Stimulated activated CD4-positive, alpha-beta T cell treated with anti-CD3 and anti-CD28 coated beads, Interleukin-15, amount 100 ng/mL, for 24 hours (primary cell): Measurements from ENCODE around the gene SPON1.

Source experiments
- DNase-seq: peaks from one replicate; pipeline ENCODE4 v3.0.0-alpha.2; 2020

SPON1 gene

DNA sequence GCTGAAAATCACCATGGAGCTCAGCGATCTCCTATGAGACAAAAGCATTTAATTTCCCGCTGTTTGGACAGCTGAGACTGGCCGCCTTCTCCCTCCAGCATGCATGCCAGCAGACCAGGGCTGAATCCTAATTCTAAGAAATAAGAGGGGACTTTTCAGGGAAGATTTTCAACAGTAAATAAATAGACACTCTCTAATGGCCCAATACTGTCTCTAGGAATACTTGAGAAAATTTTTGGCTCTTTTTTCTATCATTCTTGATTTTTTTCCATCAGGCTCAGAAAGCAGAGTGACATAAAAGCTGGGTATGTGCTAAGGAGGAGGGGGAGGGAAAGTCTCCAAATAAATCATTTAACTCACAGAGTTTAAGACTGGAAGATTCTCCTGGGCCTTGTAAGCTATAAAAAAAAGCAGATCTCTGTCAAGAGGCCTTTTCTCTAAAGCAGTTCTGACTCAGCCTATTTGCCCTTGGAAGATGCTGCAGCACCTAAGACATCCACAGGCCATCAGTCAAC is 17.6 kb upstream of the SPON1 start:
- no peak for DNase-seq

- DNase-seq, result no peak
Measured at GRCh38 chr11:13947379-13947778, 15.1 kb upstream of the SPON1 start.

GRCh38 chr11:13949876-13950275 is 12.6 kb upstream of the SPON1 start:
- DNase-seq, result no peak

GRCh38 chr11:13952221-13952620 is 10.3 kb upstream of the SPON1 start:
- DNase-seq, result no peak

- no peak for DNase-seq
Measured at GRCh38 chr11:13952668-13953067, 9.9 kb upstream of the SPON1 start.

DNA sequence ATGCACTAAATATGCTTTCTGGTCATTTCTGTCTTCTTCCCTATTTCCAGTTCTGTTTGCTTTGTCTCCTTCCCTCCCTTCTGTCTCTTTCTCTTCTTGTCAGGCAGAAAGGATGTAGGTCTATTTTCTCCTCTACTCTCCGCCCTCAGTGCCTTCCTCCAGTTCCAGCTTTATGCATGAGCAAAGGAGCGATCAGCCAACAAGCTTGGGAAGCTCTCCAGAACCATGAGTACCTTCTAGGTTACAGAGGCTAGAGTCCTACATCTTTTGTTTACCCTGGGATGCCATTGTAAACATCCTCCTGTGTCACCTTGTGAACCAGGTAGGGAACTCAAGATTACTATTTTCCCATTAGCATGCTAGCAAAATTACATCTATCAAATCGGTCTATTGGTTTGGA is 7.9 kb upstream of the SPON1 start:
- no peak for DNase-seq

DNA sequence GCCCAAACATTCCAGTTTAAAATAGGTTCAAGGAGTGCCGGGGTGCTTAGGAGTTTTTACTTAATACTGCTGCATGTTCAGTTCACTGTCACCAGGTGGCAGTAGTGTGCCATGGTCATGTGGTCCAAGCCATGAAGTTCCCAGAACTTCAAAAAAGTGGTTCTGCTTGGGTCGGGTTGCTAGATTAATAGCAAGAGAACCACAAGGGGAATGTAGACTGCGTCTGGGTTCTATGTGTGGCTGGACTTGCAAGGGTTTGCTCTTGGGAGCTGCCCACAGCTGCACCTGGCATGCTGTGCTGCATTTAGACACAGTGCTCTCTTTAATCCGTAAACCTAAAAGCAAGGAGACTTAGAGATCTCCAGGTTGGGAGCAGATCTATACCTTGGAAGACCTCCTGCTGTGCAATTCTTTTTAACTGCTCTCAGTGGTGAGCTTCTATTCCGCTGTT is 6.5 kb upstream of the SPON1 start:
- peak; percentile 61 for DNase-seq

- no peak for DNase-seq
Measured at GRCh38 chr11:13956988-13957387, 5.5 kb upstream of the SPON1 start.

- DNase-seq, result no peak
Measured at GRCh38 chr11:13958641-13959400, 3.7 kb upstream of the SPON1 start.

DNA sequence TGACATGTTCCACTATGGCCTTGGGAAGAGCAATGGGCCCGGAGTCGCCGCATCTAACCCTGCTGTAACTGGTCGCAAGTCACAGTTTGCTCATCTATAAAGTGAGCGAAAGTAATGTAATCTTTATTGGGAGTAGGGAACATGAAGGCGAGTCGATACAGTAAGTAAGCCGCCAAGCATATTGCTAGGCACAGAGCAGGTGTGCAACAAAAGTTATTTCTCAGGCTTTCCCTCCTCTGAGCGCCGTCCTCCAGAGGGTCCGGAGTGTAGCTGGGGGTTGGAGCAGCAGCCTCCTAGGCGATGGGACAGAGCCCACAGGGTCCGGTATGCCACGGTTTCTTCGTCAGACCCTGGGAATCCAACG is 343 bp upstream of the SPON1 start:
- no peak for DNase-seq

GRCh38 chr11:13963169-13963948 is 836 bp downstream of the SPON1 start:
- DNase-seq, result peak; percentile 56

DNA sequence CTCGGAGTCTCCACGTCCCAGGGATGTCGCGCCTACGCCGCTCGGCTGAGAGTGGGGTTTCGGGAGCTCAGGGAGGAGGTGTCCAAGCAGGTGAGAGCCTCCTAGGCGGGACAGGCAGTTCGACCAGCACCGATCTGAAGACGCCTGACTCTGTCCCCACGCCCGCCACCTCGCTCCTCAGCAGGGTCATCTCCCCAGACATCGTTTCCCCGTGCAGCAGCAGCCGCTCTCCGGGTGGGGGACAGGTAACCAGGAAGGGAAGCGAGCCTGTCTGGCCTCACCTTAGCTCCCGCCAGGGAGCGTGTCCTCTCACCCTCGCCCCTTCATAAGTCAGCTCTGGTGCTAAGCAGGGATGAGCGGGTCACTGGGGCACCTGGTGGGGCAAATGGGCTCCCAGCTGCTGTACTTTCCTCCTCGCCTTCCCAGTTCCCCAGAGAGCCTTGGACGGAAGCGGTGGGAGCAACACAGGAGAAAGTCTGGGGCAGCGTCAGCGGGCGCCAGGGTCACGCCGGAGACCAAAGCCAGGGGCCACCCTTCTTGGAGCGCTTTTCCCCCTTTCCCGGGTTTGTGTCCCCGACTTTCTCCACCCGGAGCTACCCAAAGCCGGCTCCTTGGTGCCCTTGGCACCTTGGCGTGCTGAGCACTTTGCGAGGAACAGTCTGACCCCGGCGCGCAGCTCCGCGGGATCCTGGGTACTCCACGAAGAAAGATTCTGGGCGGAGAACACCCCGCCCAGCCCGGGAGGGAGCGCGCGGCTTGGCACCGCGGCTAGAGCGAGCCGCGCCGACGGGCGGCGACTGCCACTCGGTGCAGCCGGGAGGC is 1.6 kb downstream of the SPON1 start:
- peak; percentile 37 for DNase-seq

DNA sequence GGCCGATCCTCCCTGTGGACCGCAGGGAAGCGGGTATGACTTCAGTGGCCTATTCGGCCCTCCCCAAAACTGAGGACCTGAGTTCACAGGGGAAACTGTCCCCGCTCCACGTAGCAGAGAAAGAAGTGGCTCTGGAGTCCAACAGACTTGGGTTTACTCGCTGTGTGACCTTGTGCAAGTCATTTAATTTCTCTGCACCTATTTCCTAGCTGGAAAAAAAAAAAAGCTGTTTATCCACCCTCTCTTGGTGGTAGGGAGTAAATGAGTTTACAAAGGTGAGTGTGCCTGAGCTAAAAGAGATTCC is 2.2 kb downstream of the SPON1 start:
- no peak for DNase-seq

DNA sequence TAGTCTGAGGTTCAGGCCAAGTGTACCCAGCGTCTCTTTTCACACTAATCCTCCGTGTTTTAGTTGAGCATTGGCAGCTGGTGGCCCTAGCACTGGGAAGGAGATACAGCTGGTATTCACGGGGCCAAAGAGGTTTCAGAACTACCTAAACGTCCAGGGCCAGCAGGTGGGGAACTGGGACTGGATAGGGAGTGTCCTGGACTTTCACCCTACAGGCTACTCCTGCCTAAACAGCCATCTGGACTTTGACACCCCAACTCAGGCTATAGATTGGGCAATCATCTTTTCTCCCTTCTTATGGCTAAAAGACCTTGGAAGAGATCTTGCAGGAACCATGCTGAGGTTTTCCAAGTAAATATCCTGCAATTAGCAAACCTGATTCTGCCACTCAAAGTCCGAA is 2.8 kb downstream of the SPON1 start:
- DNase-seq, result no peak

- DNase-seq, result no peak
Measured at GRCh38 chr11:13966013-13966412, 3.5 kb downstream of the SPON1 start.

GRCh38 chr11:13966486-13966885 is 4.0 kb downstream of the SPON1 start:
- DNase-seq, result no peak

DNA sequence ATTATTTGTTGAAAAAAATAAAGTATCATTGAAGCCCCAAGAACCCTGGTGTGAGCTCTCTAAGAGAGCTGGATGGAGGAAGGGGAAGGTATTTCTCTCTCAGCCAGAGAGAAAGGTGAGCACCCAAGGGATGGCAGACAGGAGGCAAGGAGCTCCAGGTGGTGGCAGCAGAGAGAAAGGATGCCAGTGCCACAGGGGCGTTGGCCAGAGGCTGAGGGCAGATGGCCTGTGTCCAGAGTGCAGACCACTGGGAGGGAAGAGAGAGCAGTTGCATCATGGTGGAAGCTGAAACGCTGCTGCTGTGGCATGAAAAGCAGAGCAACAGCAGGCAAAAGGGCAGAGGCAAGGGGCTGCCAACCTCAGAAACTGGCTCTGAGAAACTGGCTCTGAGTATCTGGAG is 8.5 kb downstream of the SPON1 start:
- peak; percentile 14 for DNase-seq

DNA sequence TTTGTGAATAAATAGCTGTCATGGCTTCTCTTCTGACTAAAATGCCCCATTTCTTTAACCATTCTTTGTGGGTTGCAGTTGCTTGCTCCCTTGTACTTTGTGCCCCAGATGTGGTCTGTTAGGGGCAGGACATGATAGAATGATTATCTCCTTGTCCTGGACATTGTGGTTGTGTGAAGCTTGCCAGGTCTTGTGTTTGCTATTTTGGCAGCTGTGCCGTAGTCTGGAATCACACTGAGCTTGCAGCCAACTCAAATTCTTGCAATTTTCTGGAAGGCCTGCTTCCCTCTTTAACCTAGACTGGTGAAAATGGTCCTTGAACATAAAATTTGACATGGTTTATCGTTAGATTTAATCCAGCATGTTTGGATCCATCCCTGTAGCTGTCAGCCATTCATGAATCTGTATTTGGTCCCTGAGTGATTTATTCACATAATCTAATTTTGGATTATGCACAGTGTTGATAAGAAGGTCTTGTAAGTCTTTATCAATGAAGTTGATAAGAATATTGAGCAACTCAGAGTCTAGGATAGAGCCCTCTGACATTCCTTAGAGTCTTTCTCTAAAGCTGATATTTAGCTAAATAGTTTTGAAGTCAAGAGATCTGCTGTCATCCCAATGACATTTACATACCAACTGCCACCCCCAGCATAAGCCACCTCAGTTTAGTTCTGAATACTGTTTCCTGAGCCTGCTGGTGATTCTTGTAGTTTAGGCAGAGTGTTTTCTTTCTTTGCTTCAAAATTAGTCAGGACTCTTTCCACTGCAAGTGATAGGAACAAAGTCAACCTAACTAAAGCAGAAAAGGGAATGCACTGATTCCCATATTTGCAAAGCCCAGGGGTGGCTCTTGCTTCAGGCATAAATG is 9.8 kb downstream of the SPON1 start:
- DNase-seq, result no peak

- no peak for DNase-seq
Measured at GRCh38 chr11:13972944-13973343, 10.4 kb downstream of the SPON1 start.

DNA sequence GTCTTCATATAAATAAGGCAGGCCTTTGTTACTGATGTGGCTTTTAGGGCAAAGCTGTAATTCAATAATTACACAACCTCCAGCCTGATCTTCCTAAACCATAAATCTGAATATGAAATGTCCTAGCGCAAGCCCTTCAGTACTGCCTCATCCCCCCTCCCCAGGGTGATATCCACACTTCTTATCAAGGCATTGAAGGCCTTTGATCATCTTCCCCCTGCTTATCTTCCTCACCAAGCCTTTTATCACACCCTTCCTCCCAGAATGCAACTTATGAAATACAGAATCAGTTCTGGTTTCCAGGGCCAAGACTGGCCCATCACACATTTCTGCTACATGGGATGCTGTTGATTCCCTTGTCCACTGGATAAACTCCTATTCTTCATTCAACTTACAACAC is 12.1 kb downstream of the SPON1 start:
- no peak for DNase-seq

DNA sequence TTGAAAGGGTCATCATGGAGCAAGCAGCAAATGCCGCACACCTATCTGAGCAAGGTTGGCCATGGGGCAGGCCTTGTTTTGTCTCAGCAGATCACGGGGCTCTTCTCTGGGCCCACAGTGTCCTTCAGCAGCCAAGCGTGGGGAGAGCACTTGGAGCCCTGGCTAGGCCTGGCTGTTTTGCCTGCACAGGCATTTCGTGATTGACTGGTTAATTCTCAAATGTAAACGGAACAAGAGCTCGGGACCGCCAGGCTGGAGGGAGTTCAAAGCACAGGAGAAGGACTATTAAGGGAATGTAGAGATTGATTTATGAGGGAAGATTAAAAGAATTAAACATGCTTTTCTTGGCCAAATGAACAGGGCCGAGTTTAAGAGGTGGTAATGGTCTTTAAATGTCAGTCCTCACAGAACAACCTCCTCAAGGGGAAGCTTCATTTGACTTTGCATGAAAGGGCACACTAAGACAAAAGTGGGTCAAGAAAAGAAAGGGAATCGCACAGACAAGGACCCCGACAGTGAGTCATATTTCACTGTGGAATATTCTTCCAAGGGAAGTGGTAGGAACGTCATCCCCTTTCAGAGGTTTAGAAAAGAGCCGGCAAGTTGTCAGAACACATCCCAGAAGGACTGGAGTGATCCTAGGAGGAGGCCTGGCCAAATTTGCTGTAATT is 20.7 kb downstream of the SPON1 start:
- DNase-seq, result no peak
